ENCODE data around the gene P2RX4.

DNA sequence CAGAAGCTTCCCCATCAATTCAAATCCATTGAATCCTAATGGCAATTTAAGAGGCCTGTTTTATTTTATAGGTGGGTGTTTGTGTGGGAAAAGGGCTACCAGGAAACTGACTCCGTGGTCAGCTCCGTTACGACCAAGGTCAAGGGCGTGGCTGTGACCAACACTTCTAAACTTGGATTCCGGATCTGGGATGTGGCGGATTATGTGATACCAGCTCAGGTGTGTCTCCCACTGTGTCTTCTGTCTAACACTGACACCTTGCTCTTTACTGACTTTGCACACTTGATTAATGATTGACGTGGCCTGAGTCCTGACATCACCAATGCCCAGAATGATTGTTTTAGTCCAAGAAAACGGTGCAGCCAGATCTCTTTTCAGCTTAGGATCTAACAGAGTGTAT lies 7.1 kb downstream of the P2RX4 start:
- TF ChIP-seq CTCF (IDR thresholded peaks at IDR 0.05) = no peak
- TF ChIP-seq POLR2A (IDR thresholded peaks at IDR 0.05) = peak in 1 of 2 donors; percentile 69
